Liver (tissue), 9 donors: ENCODE data around the gene EPM2A. TPM values are rescaled to one million over a fixed set of nuclear protein-coding genes. Genes with fewer than 3 reads are reported as not detected.

ENCODE experiments used
- DNase-seq: peaks from one replicate; pipeline ENCODE4 v3.0.0-alpha.2; 2017; ENCODE audit warnings: low spot score
- H3K27ac ChIP-seq, 2 donors: one replicate each; pipeline ENCODE4 v1.7.0; 2013; ENCODE audit warnings: inconsistent platforms in 2 of 2, low read length in 2 of 2, control low read depth in 1 of 2, low read depth in 1 of 2, mild to moderate bottlenecking in 1 of 2
- H3K27me3 ChIP-seq, 4 donors: one replicate each; pipeline versions ENCODE4 v1.6.1 to v1.7.0; 2013; ENCODE audit warnings: low read length in 3 of 4, inconsistent platforms in 1 of 4, mild to moderate bottlenecking in 1 of 4, moderate library complexity in 1 of 4; ENCODE audit not compliant: control insufficient read depth in 4 of 4, insufficient read depth in 4 of 4
- H3K36me3 ChIP-seq, 4 donors: one replicate each; pipeline versions ENCODE4 v1.6.1 to v1.7.0; 2013; ENCODE audit warnings: low read length in 3 of 4, mild to moderate bottlenecking in 3 of 4, low read depth in 1 of 4, moderate library complexity in 1 of 4; ENCODE audit not compliant: control insufficient read depth in 4 of 4, insufficient read depth in 3 of 4
- H3K4me1 ChIP-seq, 4 donors: one replicate each; pipeline versions ENCODE4 v1.6.1 to v1.7.0; 2013; ENCODE audit warnings: low read length in 3 of 4, mild to moderate bottlenecking in 3 of 4, moderate library complexity in 1 of 4; ENCODE audit not compliant: control insufficient read depth in 4 of 4, insufficient read depth in 4 of 4
- H3K4me3 ChIP-seq, 3 donors: one replicate each; pipeline versions ENCODE4 v1.6.1 to v1.7.0; 2013; ENCODE audit warnings: low read length in 3 of 3, control low read depth in 1 of 3, low read depth in 1 of 3, mild to moderate bottlenecking in 1 of 3
- H3K9ac ChIP-seq, 2 donors: one replicate each; pipeline ENCODE4 v1.7.0; 2013; ENCODE audit warnings: low read length in 2 of 2, mild to moderate bottlenecking in 2 of 2, moderate library complexity in 2 of 2, control low read depth in 1 of 2, low read depth in 1 of 2
- H3K9me3 ChIP-seq, 4 donors: one replicate each; pipeline versions ENCODE4 v1.6.1 to v1.7.0; 2013; ENCODE audit warnings: low read length in 3 of 4; ENCODE audit not compliant: control insufficient read depth in 4 of 4
- EGR1 ChIP-seq, 2 donors: IDR thresholded peaks; 2 replicates each; pipeline ENCODE4 v1.6.1; 2016 to 2018; ENCODE audit warnings: antibody characterized with exemption in 2 of 2, low read depth in 2 of 2
- FOXA2 ChIP-seq: IDR thresholded peaks from 2 replicates; pipeline ENCODE4 v1.6.1; 2016; ENCODE audit warnings: antibody characterized with exemption
- GABPA ChIP-seq, 2 donors: IDR thresholded peaks in 1 of 2; conservative IDR thresholded peaks in 1 of 2; 2 replicates each; pipeline ENCODE4 v1.6.1; 2016; ENCODE audit warnings: antibody characterized with exemption in 2 of 2, mild to moderate bottlenecking in 1 of 2, moderate library complexity in 1 of 2
- HNF4A ChIP-seq, 2 donors: conservative IDR thresholded peaks; 2 replicates each; pipeline ENCODE4 v1.6.1; 2016; ENCODE audit warnings: antibody characterized with exemption in 2 of 2, mild to moderate bottlenecking in 2 of 2
- HNF4G ChIP-seq: IDR thresholded peaks from 2 replicates; pipeline ENCODE4 v1.6.1; 2016; ENCODE audit warnings: antibody characterized with exemption
- JUND ChIP-seq, 2 donors: IDR thresholded peaks; 2 replicates each; pipeline ENCODE4 v1.6.1; 2016; ENCODE audit warnings: antibody characterized with exemption in 2 of 2
- MAX ChIP-seq: IDR thresholded peaks from 2 replicates; pipeline ENCODE4 v1.6.1; 2016; ENCODE audit warnings: antibody characterized with exemption
- NR2F2 ChIP-seq: IDR thresholded peaks from 2 replicates; pipeline ENCODE4 v1.6.1; 2016; ENCODE audit warnings: antibody characterized with exemption
- RAD21 ChIP-seq, 2 donors: IDR thresholded peaks; 2 replicates each; pipeline ENCODE4 v1.6.1; 2016; ENCODE audit warnings: antibody characterized with exemption in 2 of 2, mild to moderate bottlenecking in 2 of 2
- REST ChIP-seq: IDR thresholded peaks from 2 replicates; pipeline ENCODE4 v1.6.1; 2016; ENCODE audit warnings: antibody characterized with exemption, mild to moderate bottlenecking
- RXRA ChIP-seq, 2 donors: IDR thresholded peaks; 2 replicates each; pipeline ENCODE4 v1.6.1; 2017 to 2018; ENCODE audit warnings: antibody characterized with exemption in 2 of 2, mild to moderate bottlenecking in 1 of 2
- SP1 ChIP-seq: IDR thresholded peaks from 2 replicates; pipeline ENCODE4 v1.6.1; 2018; ENCODE audit warnings: antibody characterized with exemption, mild to moderate bottlenecking
- TAF1 ChIP-seq: conservative IDR thresholded peaks from 2 replicates; pipeline ENCODE4 v1.6.1; 2016; ENCODE audit warnings: antibody characterized with exemption, mild to moderate bottlenecking
- YY1 ChIP-seq: IDR thresholded peaks from 2 replicates; pipeline ENCODE4 v1.6.1; 2016; ENCODE audit warnings: antibody characterized with exemption, mild to moderate bottlenecking
- WGBS: extraction: QIAGEN DNeasy Blood & Tissue Kit; methylation state at CpG from one replicate; pipeline ENCODE4 v1.1.7; 2013; 5-methylcytosine and 5-hydroxymethylcytosine counted together
- polyA plus RNA-seq, 2 donors: library from polyadenylated mRNA; stranded (reverse) in 1 of 2; unstranded in 1 of 2; fragments of 200-250 nt in 1 of 2; fragments of >200 nt in 1 of 2; fragmentation: Nextera tagmentation in 1 of 2; extraction: Ambion mirVana in 1 of 2; gene quantifications; one replicate each; pipeline versions ENCODE4 v1.2.1 to v1.2.3, GENCODE V29; 2013 to 2015
- total RNA-seq, 2 donors: library from RNA; depleted of rRNA; stranded (reverse); fragments of >200 nt; gene quantifications; one replicate each; pipeline ENCODE4 v1.2.3, GENCODE V29; 2014
- TF ChIP-seq, protein P1 (sequence below): fragments of 150-350 bp; IDR thresholded peaks from 2 replicates; pipeline ENCODE4 v1.5.1; 2017; ENCODE audit warnings: improper control_type of control experiment, low read depth, low read length; ENCODE audit not compliant: missing input control
- TF ChIP-seq, protein P2 (sequence below): IDR thresholded peaks from 2 replicates; pipeline ENCODE4 v1.6.1; 2016; ENCODE audit warnings: antibody characterized with exemption
- donor health status: healthy.
- donor health status: healthy.
- donor health status: healthy.
- donor health status: healthy.
- donor health status: healthy.

The EPM2A gene
- total and polyA plus RNA-seq, 4 donors: 3.7 to 13.0 (median 5.1) TPM

GRCh38 chr6:145734486-145735355 is 599 bp downstream of the EPM2A start:
- Histone ChIP-seq H3K4me3 (peak overlapping the region; percentile 48 to 93 (median 83)), H3K4me1 (peaks cover 1 to 10% (median 7%) of the 10 kb centered on the region in 4 donors), H3K27ac (peak overlapping the region; percentile 97 to 98), H3K9me3 (no peaks in the 10 kb centered on the region), H3K9ac (peak overlapping the region; percentile 59 to 94), H3K27me3 (no peaks in the 10 kb centered on the region), H3K36me3 (no peaks in the 10 kb centered on the region)
- peak; percentile 81 for DNase-seq
- TF ChIP-seq FOXA2: no peak
- TF ChIP-seq EGR1 (IDR thresholded peaks at IDR 0.05; ENCODE audit: low read depth in 2 of 2): peak; percentile 55 to 76
- TF ChIP-seq, protein P1, sequence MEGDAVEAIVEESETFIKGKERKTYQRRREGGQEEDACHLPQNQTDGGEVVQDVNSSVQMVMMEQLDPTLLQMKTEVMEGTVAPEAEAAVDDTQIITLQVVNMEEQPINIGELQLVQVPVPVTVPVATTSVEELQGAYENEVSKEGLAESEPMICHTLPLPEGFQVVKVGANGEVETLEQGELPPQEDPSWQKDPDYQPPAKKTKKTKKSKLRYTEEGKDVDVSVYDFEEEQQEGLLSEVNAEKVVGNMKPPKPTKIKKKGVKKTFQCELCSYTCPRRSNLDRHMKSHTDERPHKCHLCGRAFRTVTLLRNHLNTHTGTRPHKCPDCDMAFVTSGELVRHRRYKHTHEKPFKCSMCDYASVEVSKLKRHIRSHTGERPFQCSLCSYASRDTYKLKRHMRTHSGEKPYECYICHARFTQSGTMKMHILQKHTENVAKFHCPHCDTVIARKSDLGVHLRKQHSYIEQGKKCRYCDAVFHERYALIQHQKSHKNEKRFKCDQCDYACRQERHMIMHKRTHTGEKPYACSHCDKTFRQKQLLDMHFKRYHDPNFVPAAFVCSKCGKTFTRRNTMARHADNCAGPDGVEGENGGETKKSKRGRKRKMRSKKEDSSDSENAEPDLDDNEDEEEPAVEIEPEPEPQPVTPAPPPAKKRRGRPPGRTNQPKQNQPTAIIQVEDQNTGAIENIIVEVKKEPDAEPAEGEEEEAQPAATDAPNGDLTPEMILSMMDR: no peak
- peak; percentile 21 to 53 for TF ChIP-seq RAD21 (IDR thresholded peaks at IDR 0.05)
- peak; percentile 40 for TF ChIP-seq HNF4G
- TF ChIP-seq YY1: peak; percentile 66
- peak; percentile 52 to 56 for TF ChIP-seq HNF4A (conservative IDR thresholded peaks at IDR 0.05)
- peak; percentile 81 for TF ChIP-seq NR2F2
- peak; percentile 76 for TF ChIP-seq REST
- peak; percentile 10 for TF ChIP-seq MAX
- peak; percentile 76 for TF ChIP-seq TAF1
- TF ChIP-seq SP1: peak; percentile 73
- TF ChIP-seq, protein P2, sequence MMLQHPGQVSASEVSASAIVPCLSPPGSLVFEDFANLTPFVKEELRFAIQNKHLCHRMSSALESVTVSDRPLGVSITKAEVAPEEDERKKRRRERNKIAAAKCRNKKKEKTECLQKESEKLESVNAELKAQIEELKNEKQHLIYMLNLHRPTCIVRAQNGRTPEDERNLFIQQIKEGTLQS: no peak
- peak; percentile 68 to 79 for TF ChIP-seq RXRA (IDR thresholded peaks at IDR 0.05)
- no peak for TF ChIP-seq GABPA (IDR thresholded peaks at IDR 0.05 in 1 of 2, conservative IDR thresholded peaks at IDR 0.05 in 1 of 2)
- WGBS: under 1% methylated on average over 74 of the region's 74 CpGs

- no peaks in the 10 kb centered on the region for H3K36me3 ChIP-seq
- H3K27ac ChIP-seq: no peak overlapping the region
- H3K27me3 ChIP-seq: no peaks in the 10 kb centered on the region
- no peaks in the 10 kb centered on the region for H3K9me3 ChIP-seq
- WGBS: 60% methylated on average over 4 of the region's 4 CpGs
- no peak for DNase-seq
- H3K4me3 ChIP-seq: no peak overlapping the region
- TF ChIP-seq FOXA2: no peak
- no peak for TF ChIP-seq GABPA (IDR thresholded peaks at IDR 0.05 in 1 of 2, conservative IDR thresholded peaks at IDR 0.05 in 1 of 2)
- TF ChIP-seq, protein P1: no peak
- TF ChIP-seq EGR1 (IDR thresholded peaks at IDR 0.05; ENCODE audit: low read depth in 2 of 2): no peak
- TF ChIP-seq NR2F2: no peak
- no peak for TF ChIP-seq SP1
- TF ChIP-seq JUND (IDR thresholded peaks at IDR 0.05): no peak
- TF ChIP-seq, protein P2: no peak
- H3K4me1 ChIP-seq: peaks cover 1 to 10% (median 7%) of the 10 kb centered on the region in 4 donors
- peak overlapping the region in 1 of 2 donors; percentile 59 for H3K9ac ChIP-seq
Observed at GRCh38 chr6:145733810-145734209, 1.5 kb downstream of the EPM2A start.
